ENCODE measurements around the gene UBALD2. TPM values are rescaled to one million over a fixed set of nuclear protein-coding genes. Genes with fewer than 3 reads are reported as not detected.
"Not testable (repeated sequence)": the region's sequence is repeated elsewhere in the genome, so short reads cannot be mapped to it uniquely, and the experiment has no call there.

UBALD2 gene
- total RNA-seq, 1 donor from 2014 or later = 21.5 TPM

DNA sequence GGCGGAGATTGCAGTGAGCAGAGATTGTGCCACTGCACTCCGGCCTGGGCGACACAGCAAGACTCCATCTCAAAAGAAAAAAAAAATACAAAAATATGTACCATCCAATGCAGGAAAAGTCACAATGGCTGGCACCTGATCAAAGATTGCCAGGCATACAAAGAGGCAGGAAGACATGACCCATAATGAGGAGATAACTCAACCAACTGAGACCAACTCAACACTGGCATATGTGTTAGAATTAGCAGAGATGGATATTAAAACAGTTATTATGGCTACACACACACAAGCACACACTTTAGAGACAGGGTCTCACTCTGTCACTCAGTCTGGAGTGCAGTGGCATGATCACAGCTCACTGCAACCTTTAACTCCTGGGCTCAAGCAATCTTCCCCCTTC, 32.3 kb downstream of the UBALD2 start:
- H3K9me3 Mint-ChIP-seq = no peaks in the 10 kb centered on the region
- H3K27ac Mint-ChIP-seq (ENCODE audit: unreplicated experiment) = no peak overlapping the region
- peaks cover 7% of the 10 kb centered on the region for H3K36me3 Mint-ChIP-seq (ENCODE audit: low read depth)

GRCh38 chr17:76304226-76305134, 39.3 kb downstream of the UBALD2 start:
- Mint-ChIP-seq H3K27ac (ENCODE audit: unreplicated experiment) (no peak overlapping the region), H3K27me3 (ENCODE audit: low read depth) (no peaks in the 10 kb centered on the region), H3K4me1 (peaks cover 4% of the 10 kb centered on the region), H3K36me3 (ENCODE audit: low read depth) (peaks cover 3% of the 10 kb centered on the region), H3K9me3 (no peaks in the 10 kb centered on the region), H3K4me3 (no peak overlapping the region)
- no peak for TF ChIP-seq CTCF (conservative IDR thresholded peaks at IDR 0.05)
- no peak for DNase-seq (ENCODE audit: low read depth, low spot score)

More for the DNA sequence above, 32.3 kb downstream of the UBALD2 start:
- DNase-seq (ENCODE audit: low read depth, low spot score) = no peak
- Mint-ChIP-seq H3K4me1 (peaks cover 4% of the 10 kb centered on the region), H3K4me3 (no peak overlapping the region), H3K27me3 (ENCODE audit: low read depth) (no peaks in the 10 kb centered on the region)
- TF ChIP-seq CTCF (conservative IDR thresholded peaks at IDR 0.05) = no peak

GRCh38 chr17:76305135-76305454, 39.9 kb downstream of the UBALD2 start:
- not testable (repeated sequence) for H3K36me3 Mint-ChIP-seq (ENCODE audit: low read depth); H3K27me3 Mint-ChIP-seq (ENCODE audit: low read depth); H3K9me3 Mint-ChIP-seq; H3K27ac Mint-ChIP-seq (ENCODE audit: unreplicated experiment); H3K4me3 Mint-ChIP-seq; DNase-seq (ENCODE audit: low read depth, low spot score); H3K4me1 Mint-ChIP-seq

GRCh38 chr17:76307299-76307965, 42.3 kb downstream of the UBALD2 start:
- TF ChIP-seq CTCF (conservative IDR thresholded peaks at IDR 0.05) = no peak
- no peak for DNase-seq (ENCODE audit: low read depth, low spot score)
- H3K36me3 Mint-ChIP-seq (ENCODE audit: low read depth) = peaks cover 8% of the 10 kb centered on the region
- no peak overlapping the region for H3K4me3 Mint-ChIP-seq
- peaks cover 4% of the 10 kb centered on the region for H3K4me1 Mint-ChIP-seq
- H3K9me3 Mint-ChIP-seq = no peaks in the 10 kb centered on the region
- no peak overlapping the region for H3K27ac Mint-ChIP-seq (ENCODE audit: unreplicated experiment)
- H3K27me3 Mint-ChIP-seq (ENCODE audit: low read depth) = no peaks in the 10 kb centered on the region

- no peak for DNase-seq (ENCODE audit: low read depth, low spot score)
- H3K27ac Mint-ChIP-seq (ENCODE audit: unreplicated experiment) = no peak within 1 kb of the TSS
- TF ChIP-seq CTCF (conservative IDR thresholded peaks at IDR 0.05) = no peak
- no peak within 1 kb of the TSS for H3K4me3 Mint-ChIP-seq
- no peaks in the 10 kb centered on the region for H3K27me3 Mint-ChIP-seq (ENCODE audit: low read depth)
- H3K4me1 Mint-ChIP-seq = peaks cover 4% of the 10 kb centered on the region
- no peaks in the 10 kb centered on the region for H3K9me3 Mint-ChIP-seq
- peaks cover 8% of the 10 kb centered on the region for H3K36me3 Mint-ChIP-seq (ENCODE audit: low read depth)
Measured at GRCh38 chr17:76307966-76308338, 42.8 kb downstream of the UBALD2 start, which contains the start of gene QRICH2. QRICH2 (minus strand) TSS chr17:76308276; CDS start chr17:76307998, 278 bp downstream.

DNA sequence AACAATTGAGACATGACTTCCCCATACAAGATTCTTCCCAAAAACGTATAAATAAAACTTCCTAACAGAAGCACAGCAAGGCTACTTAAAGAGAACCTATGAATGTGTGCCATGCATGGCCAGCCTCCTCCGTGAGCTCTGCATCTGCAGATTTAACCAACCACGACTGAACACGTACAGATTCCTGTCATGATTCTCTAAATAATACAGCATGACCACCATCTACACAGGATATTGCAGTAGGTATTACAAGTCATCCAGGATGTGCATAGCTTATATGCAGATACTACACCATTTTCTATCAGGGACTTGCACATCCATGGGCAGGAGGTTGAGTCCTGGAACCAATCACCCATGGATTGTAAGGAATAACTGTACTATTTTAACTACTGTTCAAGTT, 44.3 kb downstream of the UBALD2 start:
- no peak overlapping the region for H3K27ac Mint-ChIP-seq (ENCODE audit: unreplicated experiment)

More for the DNA sequence above, 44.3 kb downstream of the UBALD2 start:
- no peak for DNase-seq (ENCODE audit: low read depth, low spot score)
- no peak for TF ChIP-seq CTCF (conservative IDR thresholded peaks at IDR 0.05)
- no peaks in the 10 kb centered on the region for H3K4me1 Mint-ChIP-seq
- no peak overlapping the region for H3K4me3 Mint-ChIP-seq
- H3K36me3 Mint-ChIP-seq (ENCODE audit: low read depth) = peaks cover 8% of the 10 kb centered on the region
- H3K9me3 Mint-ChIP-seq = no peaks in the 10 kb centered on the region
- H3K27me3 Mint-ChIP-seq (ENCODE audit: low read depth) = no peaks in the 10 kb centered on the region

All from neural crest cell (in vitro differentiated cells).